LHCN-M2 (cell line): ENCODE measurements around the gene CCNT2. TPM values are rescaled to one million over a fixed set of nuclear protein-coding genes. Genes with fewer than 3 reads are reported as not detected.
"Not testable (repeated sequence)": the region's sequence is repeated elsewhere in the genome, so short reads cannot be mapped to it uniquely, and the experiment has no call there.

ENCODE experiments used
- DNase-seq: peaks from one replicate; pipeline ENCODE4 v3.0.0-alpha.2; 2012; ENCODE audit warnings: low read depth
- total RNA-seq: library from RNA; depleted of rRNA; stranded (reverse); fragments of >200 nt; gene quantifications from 2 replicates; pipeline ENCODE4 v1.2.3, GENCODE V29; 2014; rRNA removed

Gene CCNT2
- total RNA-seq, 1 experiment from 2014 or later = 21.9 TPM

DNA sequence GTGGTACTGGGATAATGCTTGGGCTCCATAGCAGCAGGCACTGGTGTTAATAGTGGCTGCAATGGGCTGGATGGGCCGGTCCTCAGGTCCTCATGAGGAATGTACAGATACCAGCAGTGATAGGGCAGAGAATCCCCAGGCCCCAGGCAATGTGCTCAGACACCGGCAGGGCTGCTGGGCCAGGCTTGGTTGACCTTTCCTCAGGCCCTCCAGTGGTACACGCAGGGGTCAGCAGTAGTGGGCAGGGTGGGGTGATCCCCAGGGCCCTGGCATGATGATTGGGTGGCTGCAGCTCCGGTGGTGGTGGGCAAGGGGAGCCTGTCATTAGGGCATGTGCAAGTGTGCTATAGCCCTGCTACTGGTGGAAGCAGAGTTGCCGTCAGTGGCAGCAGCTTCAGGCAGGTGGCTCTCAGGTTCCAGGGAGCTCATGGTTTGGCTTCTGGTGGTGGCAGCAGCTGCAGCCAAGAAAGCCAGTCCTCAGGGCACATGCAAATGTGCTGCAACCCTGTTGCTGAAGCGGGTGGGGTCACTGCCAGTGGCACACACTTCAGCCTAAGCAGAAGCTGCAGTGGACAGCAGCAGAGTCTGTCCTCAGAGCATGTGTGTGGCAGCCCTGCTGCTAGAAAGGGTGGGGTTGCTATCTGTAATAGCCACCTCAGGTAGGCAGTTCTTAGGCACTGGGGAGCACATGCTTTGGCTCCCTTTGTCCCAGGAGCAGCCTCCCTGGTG is 56.8 kb downstream of the CCNT2 start:
- DNase-seq = no peak

GRCh38 chr2:134976074-134976702 is 57.6 kb downstream of the CCNT2 start:
- no peak for DNase-seq

- not testable (repeated sequence) for DNase-seq
Observed at GRCh38 chr2:134977104-134977503, 58.5 kb downstream of the CCNT2 start.

GRCh38 chr2:134979221-134979620 is 60.6 kb downstream of the CCNT2 start:
- DNase-seq = no peak

- DNase-seq = no peak
Observed at GRCh38 chr2:134980639-134981038, 62.0 kb downstream of the CCNT2 start.

DNA sequence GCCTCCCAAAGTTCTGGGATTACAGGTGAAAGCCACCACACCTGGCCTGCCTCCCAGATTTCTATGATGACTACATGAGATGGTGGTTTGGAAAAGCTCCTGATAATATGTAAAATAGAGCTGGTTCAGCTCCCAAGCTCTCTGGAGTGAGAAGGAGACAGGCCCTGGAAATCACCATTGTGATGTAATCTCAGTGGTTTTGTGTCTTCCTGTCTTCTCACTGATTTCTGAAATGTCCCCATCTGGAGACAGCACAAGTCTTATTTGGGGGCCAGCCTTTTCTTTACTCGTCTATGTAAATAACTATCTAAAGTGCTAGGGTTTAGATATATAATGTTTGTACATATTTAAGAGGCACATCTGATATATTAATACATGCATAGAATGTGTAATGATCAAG is 64.0 kb downstream of the CCNT2 start:
- DNase-seq = no peak

DNA sequence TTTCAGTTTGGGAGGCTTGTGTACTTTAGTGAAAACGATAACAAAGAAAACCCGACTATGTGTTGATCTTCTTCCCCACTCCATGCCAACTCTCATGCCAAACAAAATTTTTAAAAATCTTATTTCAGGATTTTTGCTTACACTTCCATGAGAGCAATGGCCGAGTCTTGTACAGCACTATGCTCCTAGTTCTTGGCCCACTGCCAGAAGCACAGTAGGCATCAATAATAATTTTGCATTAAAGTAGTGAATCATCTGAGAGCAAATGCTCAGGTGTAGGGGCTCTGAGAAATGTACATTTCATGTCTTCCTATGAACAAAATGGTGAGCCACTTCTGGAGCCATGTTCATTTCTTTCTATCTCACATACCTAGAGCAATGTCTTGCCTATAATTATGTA is 66.4 kb downstream of the CCNT2 start:
- no peak for DNase-seq

DNA sequence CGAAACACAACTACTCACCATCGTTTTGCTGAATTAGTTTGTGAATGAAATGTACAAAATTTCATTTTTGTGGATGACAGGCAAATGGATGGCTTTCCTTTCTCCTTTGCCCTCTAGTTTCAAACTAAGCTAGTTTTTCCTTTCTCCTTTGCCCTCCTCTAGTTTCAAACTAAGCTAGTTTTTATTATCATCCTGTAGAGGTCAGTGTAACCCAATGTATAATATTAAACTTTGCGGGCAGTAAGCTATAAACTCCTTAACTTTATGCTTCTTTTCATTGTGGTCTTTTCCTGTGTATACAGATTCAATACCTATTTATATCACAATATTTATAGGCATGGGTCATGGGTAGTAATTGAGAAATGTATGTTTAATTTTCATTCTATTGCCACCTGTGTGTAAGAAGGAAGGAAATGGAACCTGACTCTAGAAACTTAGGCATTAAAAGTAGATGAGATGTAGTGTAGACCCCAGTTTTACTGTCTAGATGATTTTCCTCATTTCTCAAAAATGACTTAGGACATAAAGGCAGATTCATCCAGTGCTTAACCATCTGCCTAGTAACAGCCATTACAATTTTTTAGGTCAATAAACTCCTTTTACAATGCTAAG is 70.5 kb downstream of the CCNT2 start:
- DNase-seq = peak; percentile 33

DNA sequence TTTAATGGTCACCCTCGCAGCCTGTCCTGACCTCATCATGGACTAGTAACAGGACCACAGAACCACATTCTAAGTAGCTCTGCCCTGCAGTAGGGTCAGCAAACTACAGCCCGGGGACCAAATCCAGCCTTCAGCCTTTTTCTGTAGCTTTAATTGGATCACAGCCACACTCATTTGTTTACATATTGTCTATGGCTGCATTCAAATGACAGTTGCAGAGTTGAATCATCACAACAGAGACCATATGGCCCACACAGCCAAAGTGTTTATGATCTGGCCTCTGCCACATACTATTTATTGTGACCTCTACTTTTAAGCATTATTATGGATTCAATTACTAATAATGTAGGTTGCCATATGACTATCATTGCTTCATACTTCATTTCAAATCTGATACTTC is 80.9 kb downstream of the CCNT2 start:
- no peak for DNase-seq

GRCh38 chr2:135002836-135003235 is 84.2 kb downstream of the CCNT2 start:
- DNase-seq = no peak

GRCh38 chr2:135004005-135004746 is 85.6 kb downstream of the CCNT2 start:
- peak; percentile 56 for DNase-seq

- no peak for DNase-seq
Observed at GRCh38 chr2:135005753-135006152, 87.1 kb downstream of the CCNT2 start.

Other genes starting within 250 kb of the CCNT2 start
- 0.06 TPM in 2 replicates for gene TMEM163, start 199.8 kb upstream of the CCNT2 start, total RNA-seq
- not detected in 2 replicates for gene ACMSD, start 80.2 kb upstream of the CCNT2 start, total RNA-seq
- gene MAP3K19, start 128.6 kb downstream of the CCNT2 start, total RNA-seq = not detected in 2 replicates
- 42.4 and 45.4 TPM in 2 replicates for gene RAB3GAP1, start 133.5 kb downstream of the CCNT2 start, total RNA-seq